HG03045 (cell line): ENCODE measurements around the gene RTL5.

ENCODE experiments used
- ATAC-seq: cut with Tn5 transposase; IDR thresholded peaks from one replicate; pipeline ENCODE4 v1.9.1; 2021; ENCODE audit warnings: mild to moderate bottlenecking, moderate library complexity; ENCODE audit not compliant: unreplicated experiment

The RTL5 gene

GRCh38 chrX:72130156-72130761 is 1.5 kb downstream of the RTL5 start:
- no peak for ATAC-seq

- no peak for ATAC-seq
These were observed 2.1 kb downstream of the RTL5 start for GRCh38 chrX:72129661-72130060.

- ATAC-seq, result no peak
These were observed 2.8 kb downstream of the RTL5 start for GRCh38 chrX:72128881-72129280.

GRCh38 chrX:72128183-72128834 is 3.4 kb downstream of the RTL5 start:
- no peak for ATAC-seq

- no peak for ATAC-seq
These were observed 4.4 kb downstream of the RTL5 start for GRCh38 chrX:72127332-72127731.

GRCh38 chrX:72126539-72127140 is 5.1 kb downstream of the RTL5 start:
- ATAC-seq, result no peak

- ATAC-seq, result no peak
These were observed 5.7 kb downstream of the RTL5 start for GRCh38 chrX:72126048-72126415.

GRCh38 chrX:72125331-72126047 is 6.2 kb downstream of the RTL5 start:
- no peak for ATAC-seq

- ATAC-seq, result no peak
These were observed 7.0 kb downstream of the RTL5 start for GRCh38 chrX:72124540-72125201.

GRCh38 chrX:72123471-72124185 is 8.1 kb downstream of the RTL5 start:
- no peak for ATAC-seq

- no peak for ATAC-seq
These were observed 8.9 kb downstream of the RTL5 start for GRCh38 chrX:72122621-72123337.

GRCh38 chrX:72121383-72121782 is 10.3 kb downstream of the RTL5 start:
- peak; percentile 49 for ATAC-seq

- ATAC-seq, result no peak
These were observed 10.9 kb downstream of the RTL5 start for GRCh38 chrX:72120837-72121236.

- ATAC-seq, result no peak
These were observed 14.0 kb downstream of the RTL5 start for GRCh38 chrX:72117636-72118210.

GRCh38 chrX:72115380-72115779 is 16.3 kb downstream of the RTL5 start:
- ATAC-seq, result no peak

GRCh38 chrX:72114807-72115206 is 16.9 kb downstream of the RTL5 start:
- ATAC-seq, result no peak

GRCh38 chrX:72114306-72114705 is 17.4 kb downstream of the RTL5 start:
- ATAC-seq, result no peak

- no peak for ATAC-seq
These were observed 18.3 kb downstream of the RTL5 start for GRCh38 chrX:72113461-72113860.

GRCh38 chrX:72110876-72111708 is 20.6 kb downstream of the RTL5 start:
- ATAC-seq, result no peak
